ENCODE data around the gene ENC1. TPM values are rescaled to one million over a fixed set of nuclear protein-coding genes. Genes with fewer than 3 reads are reported as not detected.

ENC1 gene
- total RNA-seq, 1 donor from 2014 or later: 36.0 TPM

Other genes starting within 250 kb of the ENC1 start
- gene HEXB, start 44.5 kb upstream of the ENC1 start, total RNA-seq: 175 TPM
- gene GFM2, start 126.4 kb upstream of the ENC1 start, total RNA-seq: 21.4 TPM
- 56.3 TPM for gene NSA2, start 126.5 kb upstream of the ENC1 start, total RNA-seq
- gene FAM169A, start 225.7 kb upstream of the ENC1 start, total RNA-seq: 6.0 TPM